NK-92 (cell line): ENCODE data around the gene SPATA2L.
"Not testable (repeated sequence)": the region's sequence is repeated elsewhere in the genome, so short reads cannot be mapped to it uniquely, and the experiment has no call there.

Experiments used
- DNase-seq: peaks from one replicate; lab custom pipeline; 2025; ENCODE audit not compliant: unreplicated experiment; lab: John Stamatoyannopoulos, UW

SPATA2L gene

DNA sequence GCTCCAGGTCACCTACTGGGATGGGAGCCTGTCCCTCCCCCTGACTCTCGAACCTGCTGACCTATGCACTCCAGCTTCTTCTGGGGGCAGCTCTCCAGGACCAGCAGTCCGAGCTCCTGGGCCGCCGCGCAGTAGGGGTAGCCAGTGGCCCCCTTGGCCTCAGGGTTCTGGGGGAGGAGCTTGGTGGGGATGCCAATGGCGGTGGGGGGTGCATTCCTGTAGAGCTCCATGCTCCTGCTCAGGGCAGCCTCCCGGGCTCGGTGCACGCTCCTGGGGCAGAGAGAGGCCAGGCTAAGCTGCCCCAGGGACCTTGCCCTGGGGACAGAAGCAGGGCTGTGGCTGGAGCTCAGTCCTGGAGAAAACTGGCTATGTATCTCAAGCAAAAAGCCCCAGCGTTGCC lies 7.7 kb upstream of the SPATA2L start:
- DNase-seq = no peak

DNA sequence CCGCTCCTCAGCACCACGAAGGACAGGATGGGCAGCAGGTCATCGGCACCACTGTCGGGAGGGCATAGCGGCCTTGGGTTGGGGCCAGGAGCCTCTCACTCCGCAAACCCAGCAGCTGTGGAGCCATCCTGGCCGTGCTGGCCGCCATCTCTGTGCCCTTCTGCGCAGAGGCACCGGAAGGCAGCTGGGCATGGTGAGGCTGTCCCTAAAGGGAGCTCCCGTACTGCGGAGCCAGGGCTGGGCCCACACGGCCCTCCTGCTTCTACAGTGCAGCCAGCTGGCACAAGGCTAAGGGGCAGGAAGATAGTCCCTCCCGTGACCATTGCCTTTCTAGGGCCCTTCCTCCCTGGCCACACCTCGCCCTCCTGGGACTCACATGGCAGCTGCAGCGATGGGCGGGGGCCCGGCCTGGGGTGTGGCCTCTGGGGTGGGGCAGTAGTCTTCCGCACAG lies 7.0 kb upstream of the SPATA2L start:
- no peak for DNase-seq

DNA sequence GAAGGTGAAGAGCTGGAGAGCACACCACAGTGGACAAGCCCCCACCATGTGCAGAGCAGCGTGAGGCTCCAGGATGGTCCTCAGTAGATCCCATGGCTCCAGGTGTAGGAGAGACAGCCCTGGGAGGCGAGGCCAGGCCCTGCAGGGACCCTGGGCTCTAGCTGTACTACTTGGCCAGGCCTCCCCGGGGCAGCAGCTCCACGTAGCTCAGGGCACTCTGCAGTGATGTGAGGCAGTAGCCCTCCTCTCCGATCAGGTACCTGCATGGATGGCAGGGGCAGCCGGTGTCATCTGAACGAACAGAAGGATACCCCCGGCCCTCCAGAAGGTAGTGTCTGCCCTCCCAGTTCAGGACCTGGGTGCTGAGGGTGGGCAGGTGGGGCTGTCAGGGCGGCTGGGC lies 6.2 kb upstream of the SPATA2L start:
- no peak for DNase-seq

DNA sequence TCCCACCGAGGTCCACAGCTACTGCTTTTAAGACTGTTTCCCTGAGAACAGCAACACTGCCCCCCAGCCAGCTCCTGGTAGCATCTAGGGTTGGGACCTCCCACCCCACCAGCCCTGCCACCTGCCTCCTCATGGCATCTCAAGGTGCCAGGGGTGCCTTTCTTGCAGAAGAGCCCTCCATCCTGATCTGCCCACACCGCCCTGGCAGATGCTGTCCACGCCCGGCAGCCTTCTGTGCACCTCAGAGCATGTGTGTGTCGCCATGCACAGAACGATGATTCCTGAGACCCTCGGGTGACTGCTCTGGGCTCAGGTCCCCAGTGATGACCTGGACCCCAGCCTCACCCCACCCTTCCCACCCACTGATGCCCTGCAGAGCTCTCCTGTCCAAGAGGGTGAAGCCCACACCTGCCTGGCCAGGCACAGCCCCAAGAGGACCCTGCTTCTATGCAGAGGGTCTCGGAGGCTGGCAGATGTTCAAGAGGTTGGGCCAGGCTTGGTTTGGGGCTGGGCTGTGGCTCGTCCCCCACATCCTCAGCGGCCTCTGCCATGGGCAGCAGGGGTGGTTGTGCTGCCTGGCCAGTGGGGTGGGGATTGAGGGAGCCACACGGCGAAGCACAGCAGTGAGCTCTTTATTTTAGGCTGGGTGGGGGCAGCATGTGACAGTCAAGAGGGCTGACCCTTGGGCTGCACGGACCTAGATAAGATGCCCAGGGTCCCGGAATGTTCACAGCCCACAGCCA lies 5.2 kb upstream of the SPATA2L start:
- no peak for DNase-seq

DNA sequence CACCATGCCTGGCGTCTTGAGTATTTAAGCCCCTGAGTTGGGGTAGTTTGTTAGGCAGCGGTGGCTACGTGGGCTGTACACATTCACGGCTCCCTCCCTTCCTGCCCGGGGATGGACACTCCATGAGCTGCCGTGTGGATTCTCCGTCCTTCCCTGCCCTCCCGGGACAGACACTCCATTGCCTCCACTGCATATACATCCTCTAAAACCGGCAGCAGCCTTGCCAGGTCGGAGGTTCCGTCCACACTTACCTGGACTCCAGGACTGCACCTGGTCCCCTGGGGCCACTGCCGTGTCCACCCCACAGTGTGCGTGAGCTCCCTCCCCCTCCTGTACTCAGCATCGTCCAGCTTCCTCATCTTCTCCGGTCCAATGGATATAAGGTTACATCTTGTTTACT lies 3.5 kb upstream of the SPATA2L start:
- no peak for DNase-seq

DNA sequence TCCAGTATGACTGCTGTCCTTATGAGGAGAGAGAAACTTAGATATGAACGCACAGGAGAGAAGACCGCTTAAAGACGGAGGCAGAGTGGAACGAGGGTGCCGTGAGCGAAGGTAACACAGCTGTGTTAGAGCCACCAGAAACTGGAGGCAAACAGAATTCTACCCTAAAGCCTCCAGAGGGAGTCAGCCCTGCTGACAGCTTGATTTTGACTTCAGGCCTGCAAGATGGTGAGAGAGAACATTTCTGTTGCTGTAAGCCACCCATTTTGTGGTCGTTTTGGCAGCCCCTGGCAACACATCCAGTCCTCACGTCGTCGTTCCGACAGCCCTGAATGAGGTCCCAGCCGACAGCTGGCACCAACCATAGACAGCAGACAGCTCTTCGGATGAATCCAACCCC lies 2.8 kb upstream of the SPATA2L start:
- no peak for DNase-seq

DNA sequence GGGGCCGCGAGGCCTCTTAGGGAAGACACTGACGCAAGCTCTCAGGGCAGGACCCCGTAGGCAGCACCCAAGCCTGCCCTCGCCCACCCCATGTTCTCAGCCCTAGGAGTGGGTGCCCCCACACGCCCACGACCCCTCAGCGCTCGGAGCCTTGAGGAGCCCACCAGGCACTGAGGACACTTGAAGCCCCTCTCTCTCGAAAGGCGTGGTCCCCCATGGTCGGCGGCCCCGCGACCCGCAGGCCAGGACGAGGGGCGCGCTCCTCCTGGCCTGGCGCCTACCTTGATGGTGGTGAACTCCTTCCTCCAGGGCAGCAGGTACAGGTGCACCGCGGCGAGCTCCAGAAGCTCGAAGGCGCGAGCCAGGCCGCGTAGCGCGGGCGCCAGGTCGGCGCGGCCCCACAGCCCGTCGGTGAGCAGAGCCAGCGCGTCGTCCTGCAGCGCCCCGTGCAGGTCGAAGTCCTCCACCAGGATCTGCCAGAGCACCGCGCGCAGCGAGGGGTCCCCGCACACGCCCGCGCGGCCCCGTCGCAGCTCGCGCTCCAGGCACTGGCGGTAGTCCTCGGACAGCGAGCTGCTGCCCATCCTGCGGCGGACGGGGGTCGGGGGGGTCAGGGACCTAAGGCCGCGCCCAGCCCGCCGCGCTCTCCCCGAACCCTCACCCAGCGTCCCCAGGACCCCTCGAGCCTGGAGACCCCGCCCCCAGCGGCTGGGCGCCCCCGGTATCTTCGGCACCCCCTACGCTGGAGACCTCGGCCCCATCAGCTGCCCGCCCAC lies 668 bp downstream of the SPATA2L start:
- no peak for DNase-seq

DNA sequence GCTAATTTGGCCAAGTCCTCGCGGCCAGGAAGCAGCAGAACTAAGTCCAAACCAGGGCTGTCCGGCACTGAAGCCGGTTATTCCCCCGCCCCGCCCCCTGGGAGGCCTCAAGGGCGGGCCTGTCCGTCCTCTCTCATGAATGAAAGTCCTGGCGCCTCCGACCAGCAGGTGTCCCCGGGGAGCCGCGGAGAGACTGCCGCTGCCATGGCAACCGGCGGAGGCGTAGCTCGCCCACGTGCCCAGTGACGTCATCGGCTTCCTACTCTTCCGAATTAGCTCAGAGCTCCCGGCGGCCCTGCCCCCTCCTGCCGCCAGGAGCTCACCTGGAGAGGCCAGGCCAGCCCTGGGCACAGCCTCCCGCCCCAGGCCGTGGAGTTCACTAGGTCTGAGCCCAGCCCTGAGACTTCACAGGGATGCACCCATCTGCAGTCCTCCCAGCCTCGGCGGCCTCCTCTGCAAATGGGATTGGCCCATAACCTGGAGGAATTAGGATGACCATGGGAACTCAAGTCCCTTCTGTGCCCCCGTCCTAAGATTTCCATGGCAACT lies 1.3 kb downstream of the SPATA2L start:
- DNase-seq = peak; percentile 87

DNA sequence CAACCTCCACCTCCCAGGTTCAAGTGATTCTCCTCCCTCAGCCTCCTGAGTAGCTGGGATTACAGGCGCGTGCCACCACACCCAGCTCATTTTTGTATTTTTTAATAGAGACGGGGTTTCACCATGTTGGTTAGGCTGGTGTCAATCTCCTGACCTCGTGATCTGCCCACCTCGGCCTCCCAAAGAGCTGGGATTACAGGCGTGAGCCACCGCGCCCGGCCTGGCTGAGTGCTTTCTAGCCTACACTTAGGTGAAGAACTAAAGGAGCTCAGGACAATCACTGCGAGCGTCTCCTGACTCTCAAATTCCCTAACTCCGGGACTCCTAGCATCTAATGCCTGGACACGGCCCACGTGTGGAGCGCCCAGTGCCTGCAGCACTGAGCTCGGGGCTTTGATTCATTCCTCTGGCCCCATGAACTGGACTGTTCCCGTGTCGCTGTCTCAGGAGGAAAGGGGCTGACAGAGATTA lies 1.8 kb downstream of the SPATA2L start:
- DNase-seq = not testable (repeated sequence)

DNA sequence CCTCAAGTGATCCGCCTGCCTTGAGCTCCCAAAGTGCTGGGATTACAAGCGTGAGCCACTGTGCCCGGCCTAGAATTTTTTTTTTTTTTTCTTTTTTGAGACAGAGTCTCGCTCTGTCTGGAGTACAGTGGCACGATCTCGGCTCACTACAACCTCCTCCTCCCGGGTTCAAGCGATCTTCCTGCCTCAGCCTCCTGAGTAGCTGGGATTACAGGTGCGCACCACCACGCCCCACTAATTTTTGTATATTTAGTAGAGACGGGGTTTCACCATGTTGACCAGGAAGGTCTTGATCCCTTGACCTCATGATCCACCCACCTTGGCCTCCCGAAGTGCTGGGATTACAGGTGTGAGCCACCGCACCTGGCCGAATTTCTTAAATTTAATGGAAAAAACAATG lies 2.8 kb downstream of the SPATA2L start:
- not testable (repeated sequence) for DNase-seq

DNA sequence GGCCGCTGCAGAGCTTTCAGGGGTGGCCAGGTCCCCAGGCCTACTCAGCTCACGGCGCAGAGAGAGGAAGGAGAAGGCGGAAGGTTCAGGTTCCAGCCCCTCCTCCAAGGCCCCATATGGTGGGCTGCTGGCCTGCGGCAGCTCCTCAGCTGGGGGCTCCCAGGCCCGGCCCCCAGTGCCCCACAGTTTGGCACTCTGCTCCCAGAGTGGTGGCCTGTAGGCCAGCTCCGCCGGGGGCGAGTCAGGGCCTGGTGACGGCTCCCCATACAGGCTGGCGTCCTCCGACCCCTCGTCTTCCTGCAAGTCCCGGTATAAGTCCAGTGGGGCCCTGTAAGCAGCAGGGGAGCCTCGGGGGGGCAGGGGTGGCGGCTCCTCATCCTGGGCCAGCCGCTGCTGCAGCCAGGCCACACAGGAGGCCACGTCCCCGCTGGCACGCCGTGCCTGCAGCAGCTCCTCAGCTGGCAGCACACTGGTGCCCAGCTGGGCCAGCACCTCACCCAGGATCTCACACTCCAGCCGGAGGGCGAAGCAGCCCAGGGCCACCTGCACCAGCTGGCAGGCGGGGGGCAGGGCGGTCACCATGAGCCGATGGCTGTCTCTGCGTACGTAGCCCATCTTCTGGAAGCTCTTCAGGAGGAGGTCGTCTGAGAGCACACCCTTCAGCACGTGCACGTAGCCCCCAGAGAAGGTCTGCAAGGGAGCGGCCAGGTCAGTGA lies 3.7 kb downstream of the SPATA2L start:
- DNase-seq = no peak

DNA sequence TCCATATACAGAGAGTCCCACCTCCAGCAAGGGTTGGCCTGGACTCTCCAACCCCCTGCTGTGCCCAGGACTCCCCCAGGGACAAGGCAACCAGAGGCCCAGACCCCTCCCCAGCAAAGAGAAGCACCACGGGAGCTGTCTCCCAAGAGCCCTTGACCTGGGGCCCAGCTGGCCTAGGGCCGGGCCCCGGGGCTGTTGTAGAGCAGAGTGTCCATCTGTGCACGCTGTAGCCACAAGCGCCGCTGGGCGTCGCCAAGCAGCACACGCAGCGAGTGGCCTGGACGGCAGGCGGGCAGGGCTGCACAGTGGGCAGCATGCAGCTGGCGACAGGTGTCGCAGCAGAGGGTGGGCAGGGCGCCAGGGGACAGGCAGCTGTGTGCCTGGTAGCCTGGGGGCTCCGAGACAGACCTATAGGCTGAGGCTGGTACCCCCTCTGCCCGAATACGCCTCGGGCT lies 4.3 kb downstream of the SPATA2L start:
- DNase-seq = no peak

DNA sequence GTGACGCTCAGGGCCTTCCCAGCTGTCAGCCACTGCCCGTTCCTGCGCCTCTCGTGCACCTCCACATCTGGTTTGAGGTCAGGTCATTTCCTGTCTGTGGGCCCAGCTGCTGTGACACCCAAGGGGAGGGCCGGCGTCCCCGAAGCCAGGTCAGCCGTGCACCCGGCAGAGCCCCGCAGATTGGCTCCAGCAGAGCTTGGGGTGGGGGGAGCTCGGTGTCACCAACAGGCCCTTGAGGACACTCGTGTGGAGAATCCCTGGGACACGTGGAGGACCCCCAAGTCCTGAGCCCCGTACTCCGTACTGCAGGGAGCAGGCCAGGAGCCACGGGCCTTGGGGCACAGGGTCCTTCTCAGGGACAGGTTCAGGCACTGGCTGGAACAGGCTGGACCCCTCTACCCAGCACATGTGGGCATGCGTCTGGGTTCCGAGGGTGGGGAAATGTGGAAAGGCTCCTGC lies 4.8 kb downstream of the SPATA2L start:
- DNase-seq = no peak

DNA sequence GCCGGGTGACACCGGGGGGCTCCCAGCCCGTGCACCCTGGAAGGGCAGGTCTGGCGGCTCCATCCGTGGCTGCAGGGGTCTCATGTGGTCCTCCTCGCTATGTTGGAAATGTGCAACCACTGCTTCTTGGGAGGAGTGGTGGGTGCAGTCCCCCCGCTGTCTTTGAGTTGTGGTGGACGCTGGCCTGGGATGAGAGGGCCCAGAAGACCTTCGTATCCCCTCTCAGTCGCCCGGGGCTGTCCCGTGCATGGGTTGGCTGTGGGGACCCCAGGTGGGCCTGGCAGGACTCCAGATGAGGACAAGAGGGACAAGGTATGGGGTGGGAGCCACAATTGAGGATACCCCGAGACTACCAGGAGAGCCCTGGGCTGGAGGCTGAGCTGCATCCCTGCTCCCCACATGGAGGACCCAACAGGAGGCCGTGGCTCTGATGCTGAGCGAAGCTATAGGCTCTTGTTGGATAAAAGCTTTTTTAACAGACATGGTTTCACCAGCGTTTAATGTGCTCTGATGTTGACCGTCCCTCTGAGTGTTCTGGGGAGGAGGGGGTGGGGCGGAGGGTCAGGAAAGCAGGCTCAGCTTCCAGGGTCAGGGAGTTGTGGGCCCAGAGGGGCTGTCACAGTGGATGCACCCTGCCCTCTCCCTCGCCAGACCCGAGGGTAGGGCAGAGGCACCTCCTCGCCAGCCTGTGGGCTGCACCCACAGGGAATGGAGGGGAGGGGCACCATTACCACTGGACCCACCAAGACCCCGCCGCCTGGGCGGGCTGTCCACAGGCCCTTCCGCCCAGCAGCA lies 5.4 kb downstream of the SPATA2L start:
- DNase-seq = no peak

DNA sequence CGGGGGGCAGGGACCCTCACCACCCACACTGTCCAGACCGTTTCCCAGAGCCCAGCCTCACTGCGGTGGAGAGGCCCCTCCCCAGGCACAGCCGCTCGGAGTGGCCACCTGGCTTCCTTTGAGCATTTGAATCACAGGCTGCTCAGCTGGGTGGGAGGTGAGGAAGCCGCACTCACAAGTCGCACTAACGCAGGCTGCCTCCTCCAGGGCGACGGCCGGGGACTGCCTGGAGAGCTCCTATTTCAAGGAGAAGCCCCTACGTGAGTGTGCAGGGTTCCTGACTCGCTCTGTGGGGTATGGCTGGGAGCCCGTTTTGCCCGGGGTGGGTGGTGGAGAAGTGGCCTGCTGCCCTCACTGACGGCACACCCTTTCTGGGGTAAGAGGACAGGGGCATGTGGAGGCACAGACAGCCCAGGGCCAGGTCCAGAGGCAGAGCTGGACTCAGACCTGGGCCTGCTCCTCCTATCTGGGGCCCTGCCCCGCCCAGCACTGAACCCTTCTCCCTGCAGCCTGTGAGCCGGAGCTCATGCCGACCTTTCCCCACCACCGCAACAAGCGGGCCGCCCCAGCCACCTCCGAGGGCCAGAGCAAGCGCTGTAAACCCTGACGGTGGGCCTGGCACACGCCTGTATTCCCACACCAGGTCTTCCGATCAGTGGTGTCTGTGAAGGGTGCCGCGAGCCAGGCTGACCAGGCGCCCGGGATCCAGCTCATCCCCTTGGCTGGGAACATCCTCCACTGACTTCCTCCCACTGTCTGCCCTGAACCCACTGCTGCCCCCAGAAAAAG lies 6.2 kb downstream of the SPATA2L start:
- DNase-seq = no peak

DNA sequence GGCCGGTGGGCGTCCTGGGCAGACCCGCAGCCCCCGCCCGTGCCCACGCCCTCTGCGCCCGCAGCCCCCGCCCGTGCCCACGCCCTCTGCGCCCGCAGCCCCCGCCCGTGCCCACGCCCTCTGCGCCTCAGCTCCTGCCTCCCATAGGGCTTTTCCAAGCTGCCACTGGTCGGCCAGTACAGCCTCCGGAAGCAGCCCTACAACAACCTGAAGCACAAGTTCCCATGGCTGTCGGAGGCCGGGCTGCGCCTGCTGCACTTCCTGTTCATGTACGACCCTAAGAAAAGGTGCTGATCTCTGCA lies 6.8 kb downstream of the SPATA2L start:
- not testable (repeated sequence) for DNase-seq

DNA sequence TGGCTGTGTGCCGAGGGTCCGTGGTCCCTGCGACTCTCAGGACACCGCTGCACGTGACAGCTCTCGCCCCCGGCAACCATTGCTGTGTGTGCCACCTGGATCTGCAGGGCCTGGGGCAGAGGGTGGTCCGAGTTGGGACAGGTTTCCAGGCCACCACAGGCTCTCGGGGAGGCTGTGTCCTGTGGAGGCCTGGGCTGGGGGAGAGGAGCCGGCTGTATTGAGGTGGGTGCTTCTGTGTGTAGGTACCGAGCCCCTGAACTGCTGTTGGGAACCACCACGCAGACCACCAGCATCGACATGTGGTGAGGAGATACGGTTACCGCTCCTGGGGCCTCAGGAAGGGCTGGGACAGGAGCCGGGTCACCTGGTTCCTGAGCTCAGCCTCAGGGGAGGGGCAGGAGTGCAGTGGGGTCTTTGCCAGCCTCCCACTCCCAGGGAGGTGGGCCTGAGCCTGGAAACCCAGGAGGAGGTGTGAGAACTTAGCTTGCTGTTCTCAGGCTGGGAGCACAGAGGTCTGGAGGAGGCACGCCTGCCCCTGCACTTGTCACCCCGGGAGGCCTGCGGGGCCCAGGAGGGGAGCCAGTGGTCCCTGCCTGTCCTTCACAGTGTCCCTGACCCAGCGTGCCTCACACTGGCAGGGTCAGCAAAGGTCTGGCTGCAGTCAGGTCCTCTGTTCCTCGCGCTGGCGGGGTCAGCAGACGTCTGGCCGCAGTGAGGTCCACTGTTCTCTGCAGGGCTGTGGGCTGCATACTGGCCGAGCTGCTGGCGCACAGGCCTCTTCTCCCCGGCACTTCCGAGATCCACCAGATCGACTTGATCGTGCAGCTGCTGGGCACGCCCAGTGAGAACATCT lies 7.3 kb downstream of the SPATA2L start:
- DNase-seq = no peak

DNA sequence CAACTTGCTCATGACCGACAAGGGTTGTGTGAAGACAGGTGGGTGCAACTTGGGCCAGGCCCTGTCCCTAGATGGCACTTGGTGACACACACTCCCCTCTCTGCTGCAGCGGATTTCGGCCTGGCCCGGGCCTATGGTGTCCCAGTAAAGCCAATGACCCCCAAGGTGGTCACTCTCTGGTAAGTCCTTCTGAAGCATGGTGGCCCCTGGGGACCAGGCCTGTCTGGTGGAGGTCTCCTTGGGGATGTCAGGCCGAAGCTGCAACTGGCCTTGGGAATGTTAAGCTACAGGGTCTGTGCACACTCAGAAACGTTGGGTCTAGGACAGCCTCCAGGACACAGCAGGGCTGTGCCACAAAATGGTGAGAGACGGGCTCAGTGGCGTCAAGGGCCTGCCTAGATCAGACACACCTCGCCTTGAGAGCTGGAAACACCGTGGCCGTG lies 8.2 kb downstream of the SPATA2L start:
- no peak for DNase-seq
